T-helper 2 cell treated with Interferon-gamma antibody and Interleukin-4, amounts not matched to agents 5 μg/mL and 100 μg/mL, for 36 hours (primary cell): Measurements from ENCODE around the gene ABLIM3.

Source experiments
- DNase-seq: peaks from one replicate; pipeline ENCODE4 v3.0.0; 2021; ENCODE audit warnings: low spot score
- H3K27ac Mint-ChIP-seq: one replicate; pipeline ENCODE4 v1.8.0; 2021; ENCODE audit warnings: mild to moderate bottlenecking, mixed read lengths
- H3K27me3 Mint-ChIP-seq: one replicate; pipeline ENCODE4 v1.8.0; 2021; ENCODE audit warnings: low read depth, mixed read lengths
- H3K36me3 Mint-ChIP-seq: one replicate; pipeline ENCODE4 v1.8.0; 2021; ENCODE audit warnings: low read depth, mixed read lengths
- H3K4me1 Mint-ChIP-seq: one replicate; pipeline ENCODE4 v1.8.0; 2021; ENCODE audit warnings: low read depth, mixed read lengths
- H3K4me3 Mint-ChIP-seq: one replicate; pipeline ENCODE4 v1.8.0; 2022; ENCODE audit warnings: mild to moderate bottlenecking, moderate library complexity, mixed read lengths
- H3K9me3 Mint-ChIP-seq: one replicate; pipeline ENCODE4 v1.8.0; 2021; ENCODE audit warnings: mixed read lengths

The ABLIM3 gene

DNA sequence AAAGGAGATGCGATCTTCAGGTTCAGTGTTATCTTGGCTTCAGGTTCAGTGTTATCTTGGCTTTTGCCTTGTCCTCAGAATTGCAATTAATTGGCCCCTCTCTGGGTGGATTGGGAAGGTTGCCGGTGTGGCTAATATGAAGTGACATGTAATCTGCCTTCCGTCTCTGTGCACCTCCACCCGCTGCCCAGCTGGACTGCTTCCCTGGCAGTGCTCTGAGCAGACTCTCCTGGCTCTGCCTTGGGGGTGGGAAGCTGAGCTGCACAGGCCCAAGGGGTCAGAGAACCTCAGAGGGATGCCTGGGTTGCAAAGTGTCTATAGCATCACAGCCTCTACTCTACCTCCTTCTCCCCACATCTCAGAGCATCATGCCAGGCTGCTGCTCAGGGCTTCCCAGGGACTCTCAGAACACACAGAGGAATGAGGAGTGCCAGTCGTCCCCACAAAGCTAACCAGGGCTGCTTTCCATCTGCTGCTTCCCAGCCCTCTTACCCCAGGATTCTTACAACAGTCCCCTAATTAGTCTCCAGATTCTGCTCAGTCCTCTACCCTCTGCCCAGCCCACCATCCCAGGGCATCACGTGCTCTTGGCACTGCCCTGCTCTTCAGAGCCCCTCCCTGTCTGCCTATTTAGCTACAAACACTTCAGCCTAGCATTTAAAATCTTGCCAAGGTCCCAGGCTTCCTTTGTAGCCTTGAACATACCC is 76.0 kb downstream of the ABLIM3 start:
- Mint-ChIP-seq H3K9me3 (no peaks in the 10 kb centered on the region), H3K36me3 (no peaks in the 10 kb centered on the region), H3K4me1 (no peaks in the 10 kb centered on the region), H3K4me3 (no peak overlapping the region), H3K27me3 (peaks cover 4% of the 10 kb centered on the region), H3K27ac (no peak overlapping the region)
- DNase-seq, result no peak

DNA sequence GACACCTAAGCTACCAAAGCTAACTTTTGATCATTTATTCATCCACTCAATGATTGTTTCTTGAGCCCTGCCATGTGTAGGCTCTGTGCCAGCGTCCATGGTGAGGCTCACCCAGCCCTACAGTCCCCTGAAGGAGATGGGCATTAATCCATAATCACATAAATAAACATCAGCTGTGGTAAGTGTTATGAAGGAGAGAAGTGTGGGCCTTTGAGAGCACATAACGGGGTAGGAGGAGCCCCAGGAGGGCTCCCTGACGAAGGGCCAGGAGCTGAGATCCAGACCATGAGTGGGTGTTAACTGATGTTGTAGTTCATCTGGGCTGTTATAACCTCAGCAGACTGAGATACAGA is 76.5 kb downstream of the ABLIM3 start:
- H3K27ac Mint-ChIP-seq, result no peak overlapping the region
- H3K9me3 Mint-ChIP-seq, result no peaks in the 10 kb centered on the region
- H3K36me3 Mint-ChIP-seq, result no peaks in the 10 kb centered on the region
- peaks cover 4% of the 10 kb centered on the region for H3K27me3 Mint-ChIP-seq
- no peak overlapping the region for H3K4me3 Mint-ChIP-seq
- no peak for DNase-seq
- no peaks in the 10 kb centered on the region for H3K4me1 Mint-ChIP-seq

DNA sequence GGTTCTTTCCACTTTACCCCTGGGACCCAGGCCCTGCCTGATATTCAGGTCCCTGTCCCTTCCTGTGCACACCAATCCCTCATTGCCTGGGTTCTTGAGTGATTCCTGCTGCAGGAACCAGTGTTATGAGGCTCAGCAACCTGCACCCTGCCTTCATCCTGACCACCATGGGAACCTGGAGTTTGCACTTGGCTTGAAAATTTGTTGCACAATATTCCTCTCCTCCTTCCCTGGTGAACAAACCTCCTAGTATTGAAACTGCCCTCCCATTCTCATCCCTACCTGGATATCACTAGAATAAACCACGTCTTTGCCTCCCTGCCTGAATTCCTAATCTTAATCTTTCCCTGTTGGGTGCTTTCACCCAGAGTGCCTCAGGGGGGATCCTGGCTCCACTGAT is 78.3 kb downstream of the ABLIM3 start:
- H3K9me3 Mint-ChIP-seq, result no peaks in the 10 kb centered on the region
- H3K4me3 Mint-ChIP-seq, result no peak overlapping the region
- no peaks in the 10 kb centered on the region for H3K4me1 Mint-ChIP-seq
- H3K27ac Mint-ChIP-seq, result no peak overlapping the region
- no peaks in the 10 kb centered on the region for H3K36me3 Mint-ChIP-seq
- no peak for DNase-seq
- no peaks in the 10 kb centered on the region for H3K27me3 Mint-ChIP-seq

DNA sequence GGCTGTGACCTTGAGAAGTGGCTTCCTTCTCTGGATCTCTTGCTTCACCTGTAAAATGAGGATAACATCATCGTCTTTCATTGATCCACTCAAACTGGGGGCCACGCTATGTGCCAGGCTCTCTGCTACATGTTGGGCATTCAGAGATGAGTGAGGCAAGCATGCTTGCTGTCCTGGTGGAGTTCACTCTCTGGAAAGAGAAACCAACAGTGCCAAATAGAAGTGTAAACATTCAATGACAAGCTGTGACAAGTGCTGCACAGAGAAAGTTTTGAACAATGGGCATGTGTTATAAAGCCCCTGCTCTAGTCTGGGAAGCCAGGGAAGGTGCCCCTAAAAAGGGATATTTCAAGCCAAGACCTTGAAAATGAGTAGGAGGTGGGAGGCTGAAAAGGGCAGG is 79.5 kb downstream of the ABLIM3 start:
- Mint-ChIP-seq H3K4me3 (no peak overlapping the region), H3K9me3 (no peaks in the 10 kb centered on the region), H3K27ac (no peak overlapping the region), H3K4me1 (no peaks in the 10 kb centered on the region), H3K27me3 (no peaks in the 10 kb centered on the region), H3K36me3 (no peaks in the 10 kb centered on the region)
- no peak for DNase-seq

DNA sequence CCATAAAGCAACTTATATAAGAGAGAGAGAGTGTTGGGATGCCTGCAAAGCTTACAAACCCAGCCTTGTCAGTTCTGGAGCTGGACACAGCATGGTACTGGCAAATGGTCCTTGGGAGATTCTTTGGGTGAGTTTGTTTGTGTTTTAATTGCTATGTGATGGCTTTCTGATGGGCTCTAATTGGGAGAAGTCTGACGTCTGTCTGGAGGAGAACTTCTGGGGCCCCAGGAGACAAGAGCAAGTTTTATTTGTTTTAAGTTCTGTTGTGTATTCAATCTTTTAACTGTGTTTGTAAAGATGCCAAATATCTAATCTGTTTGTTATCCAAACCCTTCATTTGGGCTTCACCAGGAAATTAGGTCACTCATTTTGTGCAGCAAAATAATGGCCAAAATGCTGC is 80.0 kb downstream of the ABLIM3 start:
- H3K36me3 Mint-ChIP-seq, result no peaks in the 10 kb centered on the region
- H3K4me1 Mint-ChIP-seq, result no peaks in the 10 kb centered on the region
- no peak overlapping the region for H3K27ac Mint-ChIP-seq
- no peak for DNase-seq
- H3K4me3 Mint-ChIP-seq, result no peak overlapping the region
- H3K9me3 Mint-ChIP-seq, result no peaks in the 10 kb centered on the region
- H3K27me3 Mint-ChIP-seq, result no peaks in the 10 kb centered on the region

DNA sequence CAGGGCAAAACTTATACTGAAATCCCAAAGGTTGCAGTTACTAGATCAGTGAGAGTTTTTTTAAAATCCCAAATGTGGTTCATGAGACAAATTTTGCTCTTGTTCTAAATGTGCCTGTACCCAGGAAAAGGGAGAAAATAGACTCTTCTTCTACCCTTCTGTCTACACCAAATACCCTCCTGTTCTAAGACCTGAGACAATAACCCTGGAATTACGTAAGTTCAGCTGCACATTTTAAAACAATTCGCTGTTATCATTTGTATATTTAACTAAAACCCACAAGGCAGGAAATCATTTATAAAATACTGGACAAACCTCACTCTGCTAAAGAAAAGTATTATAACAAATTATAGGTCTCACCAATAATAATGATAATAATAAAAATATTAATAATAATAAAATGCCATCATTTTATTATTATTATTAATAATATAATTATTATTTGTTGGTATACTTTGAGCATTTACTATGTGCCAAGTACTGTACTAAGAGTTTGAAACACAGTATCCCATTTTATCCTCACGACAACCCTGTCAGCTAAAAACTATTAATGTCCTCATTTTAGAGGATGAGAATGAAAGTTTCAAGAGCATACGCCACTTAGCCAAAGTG is 80.5 kb downstream of the ABLIM3 start:
- DNase-seq, result no peak
- H3K36me3 Mint-ChIP-seq, result no peaks in the 10 kb centered on the region
- H3K4me3 Mint-ChIP-seq, result no peak overlapping the region

DNA sequence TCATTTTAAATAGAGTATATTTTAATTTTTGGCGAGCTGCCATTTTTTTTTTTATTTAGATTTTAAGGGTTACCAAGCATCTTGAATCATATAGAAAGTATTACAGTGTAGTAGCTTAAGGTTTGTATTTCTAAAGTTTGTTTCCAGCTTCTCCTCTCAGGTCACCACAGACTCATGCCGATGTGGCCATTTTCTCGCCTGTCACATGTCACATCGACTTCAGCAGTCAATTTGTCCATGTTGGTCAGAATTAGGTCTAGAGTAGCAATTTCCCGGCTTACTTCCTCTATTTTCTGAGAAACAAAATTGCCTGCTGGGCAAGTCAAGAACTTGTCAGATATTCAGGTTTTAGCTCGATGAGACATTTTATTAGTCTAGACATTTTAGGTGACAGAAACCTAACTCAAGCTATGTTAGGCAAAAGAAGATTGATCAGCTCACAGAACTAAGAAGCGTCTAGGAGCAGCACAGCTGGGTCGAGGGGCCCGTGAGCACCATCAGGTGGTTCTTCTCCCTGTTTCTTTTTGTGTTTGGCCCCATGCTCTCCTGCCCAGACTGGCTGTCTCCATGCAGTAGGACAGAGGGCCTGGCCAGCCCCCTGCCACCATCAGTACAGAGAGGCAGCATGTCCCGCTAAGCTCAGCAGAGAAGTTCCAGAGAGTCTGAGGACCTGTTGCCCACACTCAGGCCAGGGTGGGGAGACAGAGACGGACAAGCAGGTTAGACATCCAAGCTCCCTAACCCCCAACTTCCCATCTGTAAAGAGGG is 82.0 kb downstream of the ABLIM3 start:
- DNase-seq, result no peak
- no peaks in the 10 kb centered on the region for H3K36me3 Mint-ChIP-seq
- no peak overlapping the region for H3K4me3 Mint-ChIP-seq
- H3K27ac Mint-ChIP-seq, result no peak overlapping the region
- no peaks in the 10 kb centered on the region for H3K4me1 Mint-ChIP-seq
- H3K9me3 Mint-ChIP-seq, result no peaks in the 10 kb centered on the region
- H3K27me3 Mint-ChIP-seq, result no peaks in the 10 kb centered on the region

More for the DNA sequence above, 80.5 kb downstream of the ABLIM3 start:
- Mint-ChIP-seq H3K4me1 (no peaks in the 10 kb centered on the region), H3K27me3 (no peaks in the 10 kb centered on the region), H3K9me3 (no peaks in the 10 kb centered on the region), H3K27ac (no peak overlapping the region)

DNA sequence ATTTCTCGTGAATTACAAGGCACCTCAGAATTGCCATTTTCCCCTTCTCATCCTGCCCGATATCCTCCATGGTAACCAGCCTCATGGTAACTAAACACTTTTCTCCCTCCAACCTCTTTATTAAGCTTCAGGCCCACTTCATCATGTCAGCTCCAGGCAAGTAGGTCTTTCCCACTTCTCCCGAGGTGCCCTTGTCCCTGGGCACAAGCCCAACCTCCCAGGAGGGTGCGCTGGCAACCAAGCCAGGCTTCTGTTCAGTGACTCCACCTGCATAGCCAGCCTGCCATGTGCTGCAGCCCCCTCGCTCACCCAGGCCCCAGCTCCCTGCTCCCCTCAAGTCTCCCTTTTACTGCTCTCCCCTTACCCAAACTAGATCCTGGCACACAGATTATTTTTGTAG is 83.0 kb downstream of the ABLIM3 start:
- Mint-ChIP-seq H3K27ac (no peak overlapping the region), H3K36me3 (no peaks in the 10 kb centered on the region), H3K9me3 (no peaks in the 10 kb centered on the region)

DNA sequence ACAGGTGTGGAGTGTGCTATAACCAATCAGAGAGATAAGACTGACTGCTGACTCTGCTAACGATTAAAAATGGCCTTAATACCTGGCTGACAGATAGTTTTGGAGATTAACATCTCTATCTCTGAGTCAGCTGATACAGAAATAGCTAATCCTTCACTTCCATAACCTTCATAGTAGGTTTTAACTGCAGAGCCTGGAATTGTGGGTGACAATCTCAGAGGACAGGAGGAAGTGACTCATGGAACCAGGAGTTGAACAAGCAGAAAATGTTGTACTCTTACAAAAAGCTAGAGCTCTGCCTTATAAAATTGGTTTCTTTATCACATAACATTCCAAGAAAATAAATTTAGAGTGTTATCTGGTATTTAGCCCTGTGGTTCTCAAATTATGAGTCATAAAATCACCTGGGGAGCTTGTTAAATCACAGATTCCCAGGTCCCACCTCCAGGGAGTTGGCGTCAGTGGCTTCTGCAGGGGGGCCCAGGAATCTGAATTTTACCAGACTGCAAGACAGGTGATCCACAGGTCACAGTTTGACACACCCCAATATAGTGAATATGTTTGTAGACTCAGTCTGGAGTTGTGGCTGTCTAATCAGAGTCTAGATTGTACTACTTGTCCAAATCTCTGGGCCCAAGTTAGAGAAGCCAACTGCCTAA is 86.0 kb downstream of the ABLIM3 start:
- Mint-ChIP-seq H3K4me3 (no peak overlapping the region), H3K36me3 (no peaks in the 10 kb centered on the region)
- DNase-seq, result no peak

More for the DNA sequence above, 83.0 kb downstream of the ABLIM3 start:
- no peak for DNase-seq
- Mint-ChIP-seq H3K4me3 (no peak overlapping the region), H3K27me3 (peaks cover 4% of the 10 kb centered on the region), H3K4me1 (no peaks in the 10 kb centered on the region)

DNA sequence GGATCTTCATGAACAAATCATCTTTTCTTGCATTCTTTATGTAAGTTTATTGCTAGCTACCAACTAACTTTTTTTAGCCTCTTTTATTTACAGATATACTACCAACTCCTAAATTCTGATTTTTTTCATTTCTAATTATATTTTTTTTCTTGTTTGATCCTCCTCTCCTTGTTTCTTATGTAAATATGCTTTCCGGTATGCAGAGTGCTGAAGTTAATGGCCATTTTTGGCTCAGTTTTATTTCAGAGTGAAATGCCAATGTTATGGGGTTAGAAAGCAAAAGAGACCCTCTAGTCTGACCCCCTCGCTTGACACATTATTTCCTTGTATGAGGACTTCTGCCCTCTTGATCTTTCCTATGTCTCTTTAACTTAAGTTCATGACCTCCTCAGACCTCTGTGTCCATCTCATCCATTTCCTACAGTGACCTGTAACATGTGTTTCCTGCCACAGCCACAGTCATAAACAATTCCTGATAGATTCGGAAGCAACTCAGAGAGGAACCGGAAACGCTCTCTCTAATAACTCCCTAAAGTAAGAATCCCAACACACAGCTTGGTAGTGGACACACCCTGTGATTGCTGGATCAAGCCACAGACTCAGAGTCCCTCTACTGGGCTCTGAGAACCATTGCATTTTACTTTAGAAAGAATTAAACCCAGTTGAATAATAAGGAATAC is 87.5 kb downstream of the ABLIM3 start:
- Mint-ChIP-seq H3K27me3 (peaks cover 27% of the 10 kb centered on the region), H3K36me3 (no peaks in the 10 kb centered on the region), H3K9me3 (no peaks in the 10 kb centered on the region), H3K27ac (no peak overlapping the region), H3K4me3 (no peak overlapping the region), H3K4me1 (no peaks in the 10 kb centered on the region)
- DNase-seq, result no peak

More for the DNA sequence above, 86.0 kb downstream of the ABLIM3 start:
- H3K9me3 Mint-ChIP-seq, result no peaks in the 10 kb centered on the region
- H3K27ac Mint-ChIP-seq, result no peak overlapping the region
- no peaks in the 10 kb centered on the region for H3K4me1 Mint-ChIP-seq
- peaks cover 18% of the 10 kb centered on the region for H3K27me3 Mint-ChIP-seq

DNA sequence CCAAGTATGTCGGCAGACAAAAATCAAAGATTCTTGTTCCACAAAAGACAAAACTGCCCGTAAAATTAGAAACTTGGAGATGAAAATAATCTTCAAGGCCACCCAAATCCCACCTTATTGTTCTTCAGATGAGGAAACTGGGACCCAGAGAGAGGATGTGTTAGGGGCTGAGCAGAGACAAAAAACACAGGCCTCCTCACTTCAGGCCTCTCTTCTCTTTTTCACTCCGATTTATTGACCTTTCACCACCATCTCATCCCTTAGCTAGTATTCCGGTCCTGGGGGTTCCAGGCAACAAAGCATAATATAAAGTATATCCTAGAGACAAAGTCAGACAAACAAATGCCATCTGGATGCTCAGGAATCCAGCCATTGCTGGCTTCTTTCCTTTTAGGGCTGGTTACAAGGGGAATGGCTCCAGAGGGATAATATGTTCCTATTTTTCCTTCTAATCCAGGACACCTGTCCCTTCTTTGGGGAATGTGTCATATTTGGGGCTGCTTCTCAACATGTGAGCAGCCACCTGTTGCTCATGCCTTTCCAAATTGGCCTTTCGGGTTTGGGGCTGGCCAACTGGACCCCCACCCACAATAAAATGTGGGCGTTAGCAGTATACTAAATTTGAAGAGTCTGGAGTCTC is 88.1 kb downstream of the ABLIM3 start:
- no peak for DNase-seq
- H3K4me3 Mint-ChIP-seq, result no peak overlapping the region
- no peaks in the 10 kb centered on the region for H3K4me1 Mint-ChIP-seq
- H3K9me3 Mint-ChIP-seq, result no peaks in the 10 kb centered on the region
- no peaks in the 10 kb centered on the region for H3K36me3 Mint-ChIP-seq
- H3K27me3 Mint-ChIP-seq, result peaks cover 32% of the 10 kb centered on the region
- no peak overlapping the region for H3K27ac Mint-ChIP-seq

DNA sequence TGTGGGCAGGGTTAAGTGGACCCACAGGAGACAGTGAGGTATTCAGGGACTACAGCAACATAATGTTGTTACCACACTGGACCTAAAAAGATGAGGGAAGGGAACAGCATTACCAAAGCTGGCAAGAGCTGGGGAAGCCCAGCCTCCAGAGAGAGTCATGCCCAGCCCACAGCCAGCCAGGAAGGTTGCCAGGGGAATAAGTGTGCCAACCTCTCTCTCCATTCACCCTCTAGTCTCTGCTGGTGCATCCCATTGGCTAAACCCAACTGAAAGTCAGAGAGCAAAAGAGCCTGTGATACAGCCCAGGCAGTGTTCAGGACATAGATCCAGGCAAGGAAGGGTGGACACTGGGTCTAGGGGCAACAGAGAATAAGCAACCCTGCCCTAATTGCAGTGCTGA is 94.5 kb downstream of the ABLIM3 start:
- Mint-ChIP-seq H3K4me3 (no peak overlapping the region), H3K27ac (no peak overlapping the region)

DNA sequence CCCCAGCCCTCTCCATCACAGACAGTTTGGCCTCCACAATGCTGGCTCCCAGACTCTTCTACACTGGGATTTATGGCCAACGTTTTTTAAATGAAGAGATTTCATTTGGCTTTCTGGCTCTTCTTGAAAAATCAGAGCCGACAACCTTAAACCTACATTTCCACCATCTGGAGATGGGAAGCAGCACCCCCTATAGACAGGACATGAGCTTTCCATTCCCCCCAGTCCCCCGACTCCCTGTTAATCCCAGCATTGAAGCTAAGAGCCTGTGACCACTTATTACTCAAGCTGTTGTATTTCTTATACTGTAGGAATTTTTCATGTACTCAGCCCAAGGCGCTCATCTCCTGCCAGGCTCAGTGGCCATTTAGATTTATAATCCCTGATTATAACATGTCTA is 96.4 kb downstream of the ABLIM3 start:
- H3K4me3 Mint-ChIP-seq, result no peak overlapping the region
- no peak for DNase-seq
- H3K27me3 Mint-ChIP-seq, result peaks cover 34% of the 10 kb centered on the region
- H3K27ac Mint-ChIP-seq, result no peak overlapping the region
- H3K4me1 Mint-ChIP-seq, result peaks cover 13% of the 10 kb centered on the region
- peaks cover 4% of the 10 kb centered on the region for H3K36me3 Mint-ChIP-seq
- H3K9me3 Mint-ChIP-seq, result no peaks in the 10 kb centered on the region

More for the DNA sequence above, 94.5 kb downstream of the ABLIM3 start:
- H3K4me1 Mint-ChIP-seq, result peaks cover 10% of the 10 kb centered on the region
- peaks cover 40% of the 10 kb centered on the region for H3K27me3 Mint-ChIP-seq
- no peaks in the 10 kb centered on the region for H3K9me3 Mint-ChIP-seq
- H3K36me3 Mint-ChIP-seq, result peaks cover 2% of the 10 kb centered on the region
- DNase-seq, result no peak
